OCI-LY7 (cell line): Measurements from ENCODE around the gene HAL.

Experiments
- CTCF ChIP-seq: fragments of 200-600 bp; sonication (generic); conservative IDR thresholded peaks from 2 replicates; pipeline ENCODE4 v1.5.1; 2014; ENCODE audit warnings: mild to moderate bottlenecking, antibody characterized with exemption, low read length, moderate library complexity, mixed read lengths
- EZH2phosphoT487 ChIP-seq: fragments of 200-600 bp; sonication (generic); IDR thresholded peaks from 2 replicates; pipeline ENCODE4 v1.6.1; 2018; ENCODE audit warnings: low read depth, borderline replicate concordance, mild to moderate bottlenecking, mixed run types, antibody characterized with exemption, low read length, moderate library complexity, mixed read lengths

GRCh38 chr12:96035283-96036236 is 39.4 kb upstream of the HAL start, which contains the start of gene LTA4H:
- no peak for TF ChIP-seq CTCF
- TF ChIP-seq EZH2phosphoT487, result no peak
